ENCODE measurements around the gene POTEI.
"Not testable (repeated sequence)": the region's sequence is repeated elsewhere in the genome, so short reads cannot be mapped to it uniquely, and the experiment has no call there.

GRCh38 chr2:130427631-130428030, 81.5 kb downstream of the POTEI start:
- not testable (repeated sequence) for TF ChIP-seq POLR2A (IDR thresholded peaks at IDR 0.05)
- TF ChIP-seq CTCF (IDR thresholded peaks at IDR 0.05): peak in 2 of 4 experiments; percentile 38 to 46

Measured in uterus (tissue), 2 donors.